OCI-LY7 (cell line): ENCODE data around the gene RBM17. TPM values are rescaled to one million over a fixed set of nuclear protein-coding genes. Genes with fewer than 3 reads are reported as not detected.

Experiments
- BruUV-seq: library from RNA; stranded (reverse); fragments of 400-500 nt; replicated peaks from 2 replicates; lab custom pipeline; 2021; lab: Mats Ljungman, UMichigan
- CTCF ChIA-PET: fragments of 300-600 bp; sonication (Branson Sonifier 250); formaldehyde crosslinking; loops from one replicate; lab custom pipeline; 2022; ENCODE audit warnings: antibody characterized with exemption; ENCODE audit not compliant: unreplicated experiment; lab: Charles Lee
- POLR2A ChIA-PET: fragments of 300-600 bp; sonication (Branson Sonifier 250); formaldehyde crosslinking; loops from one replicate; lab custom pipeline; 2022; ENCODE audit warnings: antibody characterized with exemption; lab: Charles Lee
- DNase-seq: peaks from one replicate; pipeline ENCODE4 v3.0.0-alpha.2; 2015; ENCODE audit warnings: low spot score
- H2AFZ ChIP-seq: fragments of 200-600 bp; sonication (generic), shearing (Covaris generic); 2 replicates; pipeline ENCODE4 v1.6.1; 2014; ENCODE audit warnings: mild to moderate bottlenecking, antibody characterized with exemption, low read length, moderate library complexity
- H3K27ac ChIP-seq: fragments of 200-600 bp; sonication (generic); 2 replicates; pipeline ENCODE4 v1.5.1; 2014; ENCODE audit warnings: mixed run types, low read depth, mild to moderate bottlenecking, moderate library complexity, low read length, inconsistent platforms; ENCODE audit not compliant: poor library complexity, severe bottlenecking
- H3K36me3 ChIP-seq: fragments of 200-600 bp; sonication (generic); 2 replicates; pipeline ENCODE4 v1.6.1; 2014; ENCODE audit warnings: mild to moderate bottlenecking, antibody characterized with exemption, low read length, moderate library complexity, mixed read lengths; ENCODE audit not compliant: insufficient read depth
- H3K4me1 ChIP-seq: fragments of 200-600 bp; sonication (generic); 2 replicates; pipeline ENCODE4 v1.5.1; 2014; ENCODE audit warnings: mild to moderate bottlenecking, low read length; ENCODE audit not compliant: insufficient read depth, poor library complexity, severe bottlenecking
- H3K4me2 ChIP-seq: fragments of 200-600 bp; sonication (generic); 2 replicates; pipeline ENCODE4 v1.6.1; 2014; ENCODE audit warnings: mild to moderate bottlenecking, low read length
- H3K4me3 ChIP-seq: fragments of 200-600 bp; sonication (generic); 2 replicates; pipeline ENCODE4 v1.5.1; 2014; ENCODE audit warnings: mild to moderate bottlenecking, low read depth, low read length; ENCODE audit not compliant: poor library complexity, severe bottlenecking
- H3K79me2 ChIP-seq: fragments of 200-600 bp; sonication (generic); 2 replicates; pipeline ENCODE4 v1.6.1; 2016; ENCODE audit warnings: low read depth, mild to moderate bottlenecking, low read length, moderate library complexity, mixed read lengths; ENCODE audit not compliant: insufficient read depth
- H3K9me2 ChIP-seq: fragments of 200-600 bp; sonication (generic); 2 replicates; pipeline ENCODE4 v1.6.1; 2016; ENCODE audit warnings: mild to moderate bottlenecking, low read length, mixed read lengths; ENCODE audit not compliant: insufficient read depth
- H3K9me3 ChIP-seq: fragments of 200-600 bp; sonication (generic); 2 replicates; pipeline ENCODE4 v1.6.1; 2014; ENCODE audit warnings: mild to moderate bottlenecking, mixed run types, low read length, mixed read lengths
- H4K20me1 ChIP-seq: fragments of 200-600 bp; sonication (generic); 2 replicates; pipeline ENCODE4 v1.6.1; 2014; ENCODE audit warnings: mild to moderate bottlenecking, antibody characterized with exemption, low read length, moderate library complexity, mixed read lengths; ENCODE audit not compliant: insufficient read depth
- CTCF ChIP-seq: fragments of 200-600 bp; sonication (generic); conservative IDR thresholded peaks from 2 replicates; pipeline ENCODE4 v1.5.1; 2014; ENCODE audit warnings: mild to moderate bottlenecking, antibody characterized with exemption, low read length, moderate library complexity, mixed read lengths
- EZH2phosphoT487 ChIP-seq: fragments of 200-600 bp; sonication (generic); IDR thresholded peaks from 2 replicates; pipeline ENCODE4 v1.6.1; 2018; ENCODE audit warnings: low read depth, borderline replicate concordance, mild to moderate bottlenecking, mixed run types, antibody characterized with exemption, low read length, moderate library complexity, mixed read lengths
- intact Hi-C: fragments of 100-400 bp; cut with micrococcal nuclease; formaldehyde crosslinking; loops from one replicate; pipeline ENCODE4 v1.10.0; 2022; ENCODE audit not compliant: unreplicated experiment
- total RNA-seq, 2 experiments: library from RNA; depleted of rRNA in 1 of 2; stranded (reverse); fragments of >200 nt in 1 of 2; shearing (Covaris generic) in 1 of 2; gene quantifications; 2 replicates each; pipeline ENCODE4 v1.2.3, GENCODE V29; 2014 to 2022

The RBM17 gene
- total RNA-seq, 2 experiments from 2014 or later: 103 to 248 TPM

- peak; percentile 98 for DNase-seq
- intact Hi-C loops: loop anchor here (5.0 to 10.0 kb wide), 4 partner anchors 194 to 399 kb away; partner anchors contain the start of genes FBH1 and GDI2
- peaks cover 20% of the 10 kb centered on the region; the same call in 1 of the 2 replicates for H3K36me3 ChIP-seq
- BruUV-seq: no TSS peak
- H4K20me1 ChIP-seq: peaks cover 16% of the 10 kb centered on the region
- peaks cover 70% of the 10 kb centered on the region for H3K4me1 ChIP-seq
- peak overlapping the region; percentile 83 for H3K27ac ChIP-seq
- H3K4me2 ChIP-seq: peak overlapping the region; percentile 80
- H3K79me2 ChIP-seq: peaks cover 38% of the 10 kb centered on the region
- TF ChIP-seq CTCF (peak; percentile 100), EZH2phosphoT487 (no peak)
- H3K9me2 ChIP-seq: no peaks in the 10 kb centered on the region
- H3K9me3 ChIP-seq: no peaks in the 10 kb centered on the region
- CTCF ChIA-PET: interaction anchor here (0.6 to 1.7 kb wide), 9 partner anchors 10 to 72 kb away, joined by 3 to 15 read pairs (median 5); partner anchors contain the start of gene IL2RA
- POLR2A ChIA-PET: interaction anchor here (0.5 to 2.8 kb wide), 14 partner anchors 14 to 1385 kb away, joined by 3 to 40 read pairs (median 4); partner anchors contain the start of gene IL2RA
- peak overlapping the region; percentile 50; the same call in 1 of the 2 replicates for H2AFZ ChIP-seq
- H3K4me3 ChIP-seq: peak overlapping the region; percentile 55
Measured at GRCh38 chr10:6086375-6087233, 2.2 kb upstream of the RBM17 start.

GRCh38 chr10:6089334-6090219 is 743 bp downstream of the RBM17 start:
- Histone ChIP-seq H3K4me2 (peak overlapping the region; percentile 96), H2AFZ (no peak overlapping the region), H3K9me2 (no peaks in the 10 kb centered on the region), H3K4me3 (peak overlapping the region; percentile 93), H4K20me1 (peaks cover 38% of the 10 kb centered on the region), H3K4me1 (peaks cover 66% of the 10 kb centered on the region), H3K79me2 (peaks cover 67% of the 10 kb centered on the region), H3K36me3 (peaks cover 47% of the 10 kb centered on the region), H3K27ac (peak overlapping the region; percentile 54), H3K9me3 (no peaks in the 10 kb centered on the region)
- no TSS peak for BruUV-seq
- CTCF ChIA-PET: no interaction called here
- POLR2A ChIA-PET: interaction anchor here (0.6 to 1.2 kb wide), 5 partner anchors 21 to 76 kb away, joined by 3 read pairs; no protein-coding TSS in a partner anchor
- no peak for TF ChIP-seq EZH2phosphoT487
- no peak for TF ChIP-seq CTCF
- DNase-seq: peak; percentile 61
- intact Hi-C loops: loop anchor here (5.0 to 10.0 kb wide), 4 partner anchors 197 to 402 kb away; partner anchors contain the start of genes FBH1 and GDI2
